GM12891 (cell line): ENCODE results near the gene PARD3.
A peak's percentile ranks its signal among the peaks of the same experiment; 100 is the strongest.

Experiments
- DNase-seq: peaks from one replicate; pipeline ENCODE4 v3.0.0; 2011; ENCODE audit warnings: low spot score; ENCODE audit not compliant: insufficient read length
- FAIRE-seq: peaks from 2 replicates; lab custom pipeline; 2011; peaks lifted over from hg19 to GRCh38; lab: Jason Lieb, UNC
- PAX5 ChIP-seq: IDR thresholded peaks from 2 replicates; pipeline ENCODE4 v1.6.1; 2011; ENCODE audit warnings: low read length, moderate library complexity, mild to moderate bottlenecking; ENCODE audit not compliant: insufficient read depth, severe bottlenecking
- POLR2A ChIP-seq: IDR thresholded peaks from 2 replicates; pipeline ENCODE4 v1.6.1; 2011; ENCODE audit warnings: low read depth, low read length, control low read depth
- POLR2AphosphoS5 ChIP-seq: IDR thresholded peaks from 2 replicates; pipeline ENCODE4 v1.6.1; 2011; ENCODE audit warnings: low read depth, low read length, control low read depth
- POU2F2 ChIP-seq: IDR thresholded peaks from 2 replicates; pipeline ENCODE4 v1.6.1; 2011; ENCODE audit warnings: low read depth, mild to moderate bottlenecking, control low read depth, low read length, moderate library complexity
- SPI1 ChIP-seq: IDR thresholded peaks from 2 replicates; pipeline ENCODE4 v1.6.1; 2011; ENCODE audit warnings: low read depth, low read length, control low read depth
- TAF1 ChIP-seq: IDR thresholded peaks from 2 replicates; pipeline ENCODE4 v1.6.1; 2011; ENCODE audit warnings: low read depth, low read length, control low read depth

The PARD3 gene

GRCh38 chr10:34135515-34135914 lies 679.6 kb downstream of the PARD3 start:
- TF ChIP-seq PAX5 (no peak), SPI1 (peak; percentile 79)
- FAIRE-seq (peak; percentile 77), DNase-seq (no peak)

- no peak for DNase-seq
- no peak for FAIRE-seq
Measured at GRCh38 chr10:34134602-34135001, 680.5 kb downstream of the PARD3 start.

GRCh38 chr10:34133406-34133805 lies 681.7 kb downstream of the PARD3 start:
- FAIRE-seq (no peak), DNase-seq (no peak)
- TF ChIP-seq TAF1, result no peak
- no peak for TF ChIP-seq POLR2A
- TF ChIP-seq POU2F2, result no peak
- no peak for TF ChIP-seq PAX5
- TF ChIP-seq SPI1, result no peak
- TF ChIP-seq POLR2AphosphoS5, result no peak

More at GRCh38 chr10:34134602-34135001, 680.5 kb downstream of the PARD3 start:
- TF ChIP-seq POU2F2 (no peak), TAF1 (no peak), PAX5 (no peak), SPI1 (no peak), POLR2AphosphoS5 (no peak), POLR2A (no peak)

GRCh38 chr10:34131152-34131551 lies 683.9 kb downstream of the PARD3 start:
- no peak for FAIRE-seq
- DNase-seq, result no peak
- TF ChIP-seq TAF1 (no peak), SPI1 (no peak), POLR2A (no peak), PAX5 (no peak), POLR2AphosphoS5 (no peak), POU2F2 (no peak)

GRCh38 chr10:34127676-34128075 lies 687.4 kb downstream of the PARD3 start:
- TF ChIP-seq PAX5 (no peak), TAF1 (no peak), POU2F2 (no peak), SPI1 (no peak), POLR2AphosphoS5 (no peak), POLR2A (no peak)
- DNase-seq (no peak), FAIRE-seq (no peak)

GRCh38 chr10:34126371-34127151 lies 688.5 kb downstream of the PARD3 start:
- FAIRE-seq, result no peak
- no peak for DNase-seq
- TF ChIP-seq PAX5, result no peak
- no peak for TF ChIP-seq POLR2AphosphoS5
- no peak for TF ChIP-seq TAF1

- DNase-seq (no peak), FAIRE-seq (no peak)
- no peak for TF ChIP-seq POLR2A
- TF ChIP-seq POLR2AphosphoS5, result no peak
- no peak for TF ChIP-seq PAX5
- no peak for TF ChIP-seq TAF1
- no peak for TF ChIP-seq SPI1
- no peak for TF ChIP-seq POU2F2
Measured at GRCh38 chr10:34125702-34126101, 689.4 kb downstream of the PARD3 start.

- no peak for DNase-seq
- FAIRE-seq, result no peak
- TF ChIP-seq POU2F2, result no peak
- TF ChIP-seq TAF1, result no peak
- TF ChIP-seq POLR2AphosphoS5, result no peak
- TF ChIP-seq POLR2A, result no peak
- no peak for TF ChIP-seq SPI1
- TF ChIP-seq PAX5, result no peak
Measured at GRCh38 chr10:34124522-34125035, 690.5 kb downstream of the PARD3 start.

GRCh38 chr10:34121781-34122622 lies 693.1 kb downstream of the PARD3 start:
- TF ChIP-seq TAF1 (no peak), PAX5 (no peak), SPI1 (no peak), POU2F2 (no peak), POLR2AphosphoS5 (no peak), POLR2A (no peak)
- no peak for FAIRE-seq
- no peak for DNase-seq
